ENCODE data around the gene HORMAD2.

- TF ChIP-seq CTCF (IDR thresholded peaks at IDR 0.05; ENCODE audit: low read depth, low read length) (no peak), POLR2A (IDR thresholded peaks at IDR 0.05; ENCODE audit: extremely low read depth, insufficient read length) (no peak), MYC (IDR thresholded peaks at IDR 0.05; ENCODE audit: low read depth, low read length) (no peak)
Observed at GRCh38 chr22:30088468-30088867, 8.2 kb downstream of the HORMAD2 start.

All from NB4 (cell line).